B cell (primary cell): ENCODE data around the gene PRKCA. TPM values are rescaled to one million over a fixed set of nuclear protein-coding genes. Genes with fewer than 3 reads are reported as not detected.

ENCODE experiments used
- ATAC-seq: fragments of 200-7000 bp; cut with Tn5 transposase; one replicate; pipeline ENCODE4 v1.10.0; 2021; ENCODE audit warnings: low read depth, mild to moderate bottlenecking, moderate number of reproducible peaks, moderate library complexity
- CTCF ChIA-PET: fragments of 350-600 bp; sonication (Branson Sonifier 250); formaldehyde crosslinking; loops from one replicate; lab custom pipeline; 2021; ENCODE audit warnings: antibody characterized with exemption, inconsistent platforms; lab: Charles Lee
- POLR2A ChIA-PET: fragments of 350-600 bp; sonication (Branson Sonifier 250); formaldehyde crosslinking; loops from one replicate; lab custom pipeline; 2021; ENCODE audit warnings: antibody characterized with exemption; lab: Charles Lee
- DNase-seq: peaks from one replicate; pipeline ENCODE4 v3.0.0; 2013
- H2AFZ ChIP-seq: 2 replicates; pipeline ENCODE4 v1.6.1; 2012; ENCODE audit warnings: mild to moderate bottlenecking, low read depth, low read length; ENCODE audit not compliant: insufficient read depth, poor library complexity, severe bottlenecking
- H3K27ac ChIP-seq, 2 donors: 1 replicate in 1 of 2; 2 replicates in 1 of 2; pipeline ENCODE4 v1.5.1; 2012 to 2013; ENCODE audit warnings: low read length in 2 of 2, mild to moderate bottlenecking in 2 of 2, moderate library complexity in 1 of 2
- H3K27me3 ChIP-seq, 4 experiments: fragments of 200-600 bp in 1 of 4; sonication (generic) in 1 of 4; replicated peaks in 1 of 4; 1 replicate in 2 of 4; 2 replicates in 2 of 4; pipeline versions ENCODE4 v1.6.1 to v1.7.0; 2013 to 2016; ENCODE audit warnings: low read length in 3 of 4, mild to moderate bottlenecking in 2 of 4, mixed read lengths in 1 of 4, moderate library complexity in 1 of 4; ENCODE audit not compliant: insufficient read depth in 4 of 4, control insufficient read depth in 3 of 4; ENCODE audit errors: control extremely low read depth in 1 of 4
- H3K36me3 ChIP-seq, 2 experiments: replicated peaks in 1 of 2; 1 replicate in 1 of 2; 2 replicates in 1 of 2; pipeline versions ENCODE4 v1.6.1 to v1.7.1; 2013; ENCODE audit warnings: low read length in 1 of 2; ENCODE audit not compliant: insufficient read depth in 2 of 2, control insufficient read depth in 1 of 2; ENCODE audit errors: control extremely low read depth in 1 of 2, extremely low read depth in 1 of 2
- H3K4me1 ChIP-seq, 2 donors: fragments of 200-600 bp in 1 of 2; sonication (generic) in 1 of 2; 1 replicate in 1 of 2; 2 replicates in 1 of 2; pipeline versions ENCODE4 v1.5.1 to v1.6.1; 2013 to 2017; ENCODE audit warnings: low read length in 2 of 2; ENCODE audit not compliant: control insufficient read depth in 2 of 2, insufficient read depth in 2 of 2
- H3K4me2 ChIP-seq: replicated peaks from 2 replicates; pipeline ENCODE3; 2012; ENCODE audit warnings: mild to moderate bottlenecking, low read depth, low read length; ENCODE audit not compliant: poor library complexity, severe bottlenecking
- H3K4me3 ChIP-seq, 5 experiments: fragments of 200-600 bp in 1 of 5; sonication (generic) in 1 of 5; 1 replicate in 3 of 5; 2 replicates in 2 of 5; pipeline versions ENCODE4 v1.5.1 to v1.7.0; 2011 to 2016; ENCODE audit warnings: low read length in 4 of 5, mild to moderate bottlenecking in 4 of 5, low read depth in 2 of 5, control low read depth in 1 of 5, moderate library complexity in 1 of 5; ENCODE audit not compliant: insufficient read depth in 1 of 5; ENCODE audit errors: control extremely low read depth in 1 of 5, extremely low read depth in 1 of 5
- H3K79me2 ChIP-seq: fragments of 200-600 bp; sonication (generic); one replicate; pipeline ENCODE4 v1.6.0; 2016; ENCODE audit warnings: low read length; ENCODE audit not compliant: control insufficient read depth, insufficient read depth
- H3K9ac ChIP-seq: fragments of 200-600 bp; sonication (generic); 2 replicates; pipeline ENCODE4 v1.6.1; 2017; ENCODE audit warnings: mild to moderate bottlenecking, low read length, moderate library complexity
- H3K9me3 ChIP-seq, 3 donors: one replicate each; pipeline versions ENCODE4 v1.6.1 to v1.7.1; 2013; ENCODE audit warnings: low read length in 2 of 3; ENCODE audit not compliant: control insufficient read depth in 2 of 3, insufficient read depth in 1 of 3; ENCODE audit errors: control extremely low read depth in 1 of 3
- H4K20me1 ChIP-seq: 2 replicates; pipeline ENCODE4 v1.6.0; 2012; ENCODE audit warnings: mild to moderate bottlenecking, low read length; ENCODE audit not compliant: insufficient read depth, control insufficient read depth, poor library complexity, severe bottlenecking
- H3K27ac Mint-ChIP-seq: one replicate; pipeline ENCODE4 v1.8.0; 2021; ENCODE audit warnings: mixed read lengths
- H3K27me3 Mint-ChIP-seq: one replicate; pipeline ENCODE4 v1.8.0; 2021; ENCODE audit warnings: mixed read lengths
- H3K4me1 Mint-ChIP-seq: one replicate; pipeline ENCODE4 v1.8.0; 2021; ENCODE audit warnings: mixed read lengths
- H3K4me3 Mint-ChIP-seq: one replicate; pipeline ENCODE4 v1.8.0; 2021; ENCODE audit warnings: mixed read lengths
- H3K9me3 Mint-ChIP-seq: one replicate; pipeline ENCODE4 v1.8.0; 2022; ENCODE audit warnings: mixed read lengths; ENCODE audit not compliant: insufficient read depth
- CTCF ChIP-seq: fragments of 200-600 bp; IDR thresholded peaks from one replicate; pipeline ENCODE4 v1.8.0; 2022; ENCODE audit warnings: antibody characterized with exemption, mild to moderate bottlenecking
- EZH2 ChIP-seq: IDR thresholded peaks from 2 replicates; pipeline ENCODE4 v1.6.1; 2012; ENCODE audit warnings: borderline replicate concordance, low read depth, mild to moderate bottlenecking, moderate library complexity, low read length; ENCODE audit not compliant: insufficient read depth, poor library complexity, severe bottlenecking
- WGBS: methylation state at CpG from one replicate; pipeline ENCODE4 v1.1.5; 2013; ENCODE audit warnings: missing lambda C conversion rate; ENCODE audit not compliant: insufficient coverage; 5-methylcytosine and 5-hydroxymethylcytosine counted together
- intact Hi-C: fragments of 100-400 bp; cut with micrococcal nuclease; formaldehyde crosslinking; loops from one replicate; pipeline ENCODE4 v1.10.0; 2022
- polyA plus RNA-seq: library from polyadenylated mRNA; depleted of rRNA; stranded (reverse); fragments of >200 nt; gene quantifications from 2 replicates; pipeline ENCODE4 v1.2.3, GENCODE V29; 2012
- total RNA-seq, 2 donors: library from RNA; stranded (reverse); fragments of 120-200 nt in 1 of 2; gene quantifications; 1 replicate in 1 of 2; 2 replicates in 1 of 2; pipeline versions ENCODE4 v1.2.3 to v1.2.4, GENCODE V29; 2013 to 2022

Gene PRKCA
- total and polyA plus RNA-seq, 2 donors (not counting 1 experiment from before 2014, with no cell fraction given), result 0.33 to 7.7 TPM

- 50% methylated on average over 1 of the region's 4 CpGs for WGBS
- no peak overlapping the region for H3K27ac ChIP-seq
- H3K9ac ChIP-seq, result no peak overlapping the region
- no peaks in the 10 kb centered on the region for H3K9me3 ChIP-seq
- Mint-ChIP-seq H3K9me3 (no peaks in the 10 kb centered on the region), H3K27me3 (no peaks in the 10 kb centered on the region), H3K4me1 (no peaks in the 10 kb centered on the region), H3K4me3 (no peak overlapping the region), H3K27ac (no peak overlapping the region)
- ChIA-PET CTCF (no interaction called here), POLR2A (no interaction called here)
- intact Hi-C loops, result no loop called here
- no peak for TF ChIP-seq CTCF
- TF ChIP-seq EZH2, result no peak
- no peaks in the 10 kb centered on the region for H3K79me2 ChIP-seq
- ATAC-seq (no peak), DNase-seq (no peak)
- H3K27me3 ChIP-seq, result no peaks in the 10 kb centered on the region
- H4K20me1 ChIP-seq, result no peaks in the 10 kb centered on the region
- H3K4me1 ChIP-seq, result no peaks in the 10 kb centered on the region
- no peak overlapping the region for H2AFZ ChIP-seq
- no peaks in the 10 kb centered on the region for H3K36me3 ChIP-seq
- no peak overlapping the region for H3K4me2 ChIP-seq
- no peak overlapping the region for H3K4me3 ChIP-seq
Measured at GRCh38 chr17:66398059-66398458, 95.6 kb downstream of the PRKCA start.

DNA sequence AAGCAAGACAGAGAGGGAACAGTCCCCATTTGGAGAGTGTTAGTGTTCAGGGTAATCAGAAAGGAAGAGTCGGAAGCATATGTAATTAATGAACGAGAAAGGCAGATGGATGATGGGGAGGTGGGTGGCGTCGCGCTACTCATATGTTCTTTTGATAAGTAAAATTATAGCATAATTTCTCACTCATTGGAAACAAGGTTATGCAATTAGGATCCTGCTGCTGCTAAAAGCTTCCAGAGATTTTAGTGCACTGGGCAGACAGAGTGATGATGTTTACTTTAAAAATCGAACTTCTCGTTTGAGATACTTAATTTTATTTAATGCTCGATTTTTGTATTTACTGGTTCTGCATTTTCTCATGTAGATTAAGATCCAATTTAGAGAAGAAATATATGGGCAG, 96.2 kb downstream of the PRKCA start:
- Histone ChIP-seq H4K20me1 (no peaks in the 10 kb centered on the region), H3K4me2 (no peak overlapping the region), H3K27me3 (no peaks in the 10 kb centered on the region), H3K4me3 (no peak overlapping the region), H3K27ac (no peak overlapping the region), H3K36me3 (no peaks in the 10 kb centered on the region), H3K79me2 (no peaks in the 10 kb centered on the region), H2AFZ (no peak overlapping the region), H3K4me1 (no peaks in the 10 kb centered on the region), H3K9ac (no peak overlapping the region), H3K9me3 (no peaks in the 10 kb centered on the region)
- CTCF ChIA-PET, result no interaction called here
- Mint-ChIP-seq H3K27me3 (no peaks in the 10 kb centered on the region), H3K4me1 (no peaks in the 10 kb centered on the region), H3K27ac (no peak overlapping the region), H3K4me3 (no peak overlapping the region), H3K9me3 (no peaks in the 10 kb centered on the region)
- intact Hi-C loops, result no loop called here
- WGBS, result no CpG with 5 or more reads among the region's 8 CpGs
- DNase-seq (no peak), ATAC-seq (no peak)
- POLR2A ChIA-PET, result no interaction called here
- TF ChIP-seq CTCF (no peak), EZH2 (no peak)
